GM19395 (cell line): ENCODE results near the gene SPACA5.
"Not testable (repeated sequence)": the region's sequence is repeated elsewhere in the genome, so short reads cannot be mapped to it uniquely, and the experiment has no call there.

Source experiments
- ATAC-seq: cut with Tn5 transposase; IDR thresholded peaks from one replicate; pipeline ENCODE4 v1.9.1; 2021; ENCODE audit warnings: mild to moderate bottlenecking, moderate library complexity; ENCODE audit not compliant: unreplicated experiment

The SPACA5 gene

DNA sequence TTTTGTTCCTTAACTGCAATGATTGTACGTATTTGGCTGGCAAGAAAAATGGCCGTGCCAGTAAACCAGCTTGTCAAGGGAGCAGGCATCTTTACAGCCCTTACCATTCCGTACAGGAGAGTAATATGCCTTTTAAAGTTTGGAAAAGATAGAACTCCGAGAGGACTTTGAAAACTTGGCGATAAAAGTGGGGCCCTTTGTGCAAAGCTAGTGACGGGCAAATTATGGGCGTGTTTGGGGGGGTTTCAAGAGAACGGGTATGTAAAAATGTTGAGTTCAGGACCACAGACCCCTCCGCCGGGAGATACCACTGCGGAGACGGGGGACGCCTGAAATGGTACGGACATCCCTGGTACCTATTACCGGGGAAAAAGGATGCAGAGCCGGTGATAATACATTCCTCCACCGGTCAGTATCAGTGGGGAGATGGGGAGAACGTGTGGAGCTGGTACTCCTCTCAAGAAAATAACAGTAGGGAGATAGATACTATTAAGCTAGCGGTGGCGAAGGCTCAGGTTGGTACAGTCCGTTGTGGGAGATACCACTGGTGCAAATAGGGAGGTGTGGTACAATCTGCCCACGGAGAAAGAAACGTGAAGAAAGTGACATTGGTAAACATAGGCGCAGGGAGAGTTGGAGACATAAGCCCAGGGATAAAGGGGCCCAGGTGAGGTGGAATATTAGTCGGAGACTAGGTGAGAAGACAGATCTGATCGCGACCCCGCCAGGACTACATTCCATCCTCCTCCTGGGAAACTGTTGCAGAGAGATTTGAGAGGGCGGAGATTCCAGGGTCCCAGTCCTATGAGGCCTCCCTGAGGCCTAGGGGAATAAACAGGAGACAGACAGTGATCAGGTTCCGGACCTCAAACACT is 14.5 kb downstream of the SPACA5 start:
- peak; percentile 79 for ATAC-seq

GRCh38 chrX:48022100-48022499 is 15.3 kb downstream of the SPACA5 start:
- ATAC-seq = no peak

DNA sequence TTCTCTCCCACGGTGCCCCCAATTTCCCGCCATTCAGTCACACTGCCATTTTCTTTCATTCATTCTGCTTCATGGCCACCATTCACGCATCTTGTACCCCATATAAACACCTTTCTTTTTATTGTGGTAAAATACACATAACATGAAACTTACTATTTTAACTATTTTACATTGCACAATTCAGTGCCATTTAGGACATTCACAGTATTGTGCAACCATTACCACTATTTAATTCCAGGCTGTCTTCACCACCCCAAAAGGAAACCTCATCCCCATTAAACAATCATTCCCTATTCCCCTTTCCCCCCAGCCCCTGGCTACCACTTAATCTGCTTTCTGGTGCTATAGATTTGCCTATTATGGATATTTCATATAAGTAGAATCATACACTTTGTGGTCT is 15.9 kb downstream of the SPACA5 start:
- ATAC-seq = no peak

DNA sequence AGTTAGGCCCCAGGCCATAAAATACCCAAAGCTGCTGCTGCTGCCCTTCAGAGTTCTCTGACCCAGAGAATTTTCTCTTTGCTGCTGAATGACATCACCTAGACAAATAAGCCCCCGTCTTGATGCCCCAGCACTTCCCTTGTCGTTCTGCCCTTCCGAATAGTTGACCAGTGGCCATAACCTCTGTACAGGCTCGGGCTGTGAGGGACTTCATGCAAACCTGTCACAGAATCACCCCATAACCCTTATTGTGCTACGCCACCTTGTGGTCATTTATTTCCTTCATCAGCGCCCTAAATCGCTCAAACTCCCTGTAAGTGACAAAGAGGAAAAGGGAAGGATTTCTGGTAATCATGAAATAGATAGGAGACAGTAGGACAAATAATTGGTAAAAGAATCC is 18.8 kb downstream of the SPACA5 start:
- peak; percentile 48 for ATAC-seq

- ATAC-seq = not testable (repeated sequence)
These were observed 20.8 kb downstream of the SPACA5 start for GRCh38 chrX:48027545-48027944.

DNA sequence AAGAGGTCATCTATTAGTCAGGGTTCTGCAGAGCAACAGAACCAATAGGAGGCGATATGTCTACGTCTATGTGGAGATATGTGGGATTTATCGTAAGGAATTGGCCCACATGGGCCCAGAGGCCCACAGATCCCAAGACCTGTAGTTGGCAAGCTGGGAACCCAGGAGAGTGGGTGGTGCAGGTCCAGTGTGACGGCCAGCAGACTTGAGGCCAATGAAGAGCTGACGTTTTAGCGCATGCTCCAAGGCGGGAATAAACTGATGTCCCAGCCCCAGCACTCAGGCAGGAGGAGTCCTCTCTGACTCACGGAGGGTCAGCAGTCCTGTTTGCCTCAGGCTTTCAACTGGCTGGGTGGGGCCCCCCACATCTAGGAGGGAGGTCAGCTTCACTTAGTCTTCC is 21.3 kb downstream of the SPACA5 start:
- no peak for ATAC-seq

DNA sequence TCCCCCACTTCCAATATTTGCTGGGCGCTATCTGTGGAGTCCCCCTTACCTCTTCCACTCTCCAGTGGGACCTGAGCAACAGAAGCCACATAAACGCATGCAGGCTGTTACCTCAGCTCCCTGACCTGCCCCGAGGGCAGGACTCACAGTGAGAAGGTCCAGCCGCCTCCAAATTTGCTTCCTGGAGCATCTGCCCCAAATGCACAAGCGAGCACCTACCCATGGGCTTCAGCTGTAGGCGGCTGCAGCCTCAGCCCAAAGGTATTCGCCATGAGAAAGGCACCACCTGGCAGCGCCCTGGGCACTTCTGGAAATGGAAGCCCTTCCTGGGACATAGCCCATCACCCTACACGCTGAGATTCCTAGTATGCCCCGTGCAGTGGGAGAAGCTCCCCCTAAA is 23.4 kb downstream of the SPACA5 start:
- ATAC-seq = no peak

DNA sequence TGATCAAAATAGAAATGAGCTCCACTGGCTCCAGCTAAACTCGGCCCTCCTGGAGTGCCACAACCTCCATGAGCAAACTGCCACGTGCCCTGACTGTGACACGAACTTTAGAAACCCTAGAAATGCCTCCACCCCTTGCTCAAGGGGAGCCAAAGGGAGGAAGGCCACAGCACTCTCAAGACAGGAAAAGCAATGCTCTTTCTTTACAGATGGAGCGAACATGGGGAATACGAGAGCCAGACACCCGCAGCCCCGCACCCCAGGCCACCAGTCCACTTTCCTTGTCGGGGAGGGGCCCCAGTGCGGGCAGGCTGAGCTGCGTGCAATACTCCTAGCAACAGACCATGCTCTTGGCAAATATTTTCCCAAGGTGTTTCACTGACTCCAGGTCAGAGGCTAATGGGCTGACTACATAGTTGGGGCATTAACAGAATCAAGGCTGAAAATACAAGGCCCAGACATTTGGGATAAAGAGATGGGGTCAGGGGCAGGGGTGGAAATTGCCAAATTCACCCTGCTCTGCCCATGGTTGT is 23.9 kb downstream of the SPACA5 start:
- ATAC-seq = not testable (repeated sequence)

GRCh38 chrX:48035891-48036290 is 29.1 kb downstream of the SPACA5 start:
- no peak for ATAC-seq

DNA sequence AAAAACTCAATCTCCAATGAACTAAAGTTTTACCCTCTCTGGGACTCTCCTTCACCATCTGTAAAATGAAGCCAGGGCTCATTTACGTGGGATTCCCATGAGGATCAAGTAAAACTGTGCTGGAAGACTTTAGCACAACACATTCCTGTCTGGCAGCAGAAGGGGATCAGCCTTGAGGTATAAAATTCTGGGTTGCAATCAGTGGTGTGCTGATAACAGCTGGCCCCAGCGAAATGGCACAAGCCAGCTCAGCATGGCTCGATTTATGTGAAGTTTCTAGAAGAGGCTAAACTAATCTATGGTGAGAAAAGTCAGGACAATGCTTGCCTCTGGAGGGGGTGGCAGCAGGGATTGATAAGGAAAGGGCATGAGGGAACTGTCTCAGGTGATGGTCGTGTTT is 36.3 kb downstream of the SPACA5 start:
- ATAC-seq = no peak

DNA sequence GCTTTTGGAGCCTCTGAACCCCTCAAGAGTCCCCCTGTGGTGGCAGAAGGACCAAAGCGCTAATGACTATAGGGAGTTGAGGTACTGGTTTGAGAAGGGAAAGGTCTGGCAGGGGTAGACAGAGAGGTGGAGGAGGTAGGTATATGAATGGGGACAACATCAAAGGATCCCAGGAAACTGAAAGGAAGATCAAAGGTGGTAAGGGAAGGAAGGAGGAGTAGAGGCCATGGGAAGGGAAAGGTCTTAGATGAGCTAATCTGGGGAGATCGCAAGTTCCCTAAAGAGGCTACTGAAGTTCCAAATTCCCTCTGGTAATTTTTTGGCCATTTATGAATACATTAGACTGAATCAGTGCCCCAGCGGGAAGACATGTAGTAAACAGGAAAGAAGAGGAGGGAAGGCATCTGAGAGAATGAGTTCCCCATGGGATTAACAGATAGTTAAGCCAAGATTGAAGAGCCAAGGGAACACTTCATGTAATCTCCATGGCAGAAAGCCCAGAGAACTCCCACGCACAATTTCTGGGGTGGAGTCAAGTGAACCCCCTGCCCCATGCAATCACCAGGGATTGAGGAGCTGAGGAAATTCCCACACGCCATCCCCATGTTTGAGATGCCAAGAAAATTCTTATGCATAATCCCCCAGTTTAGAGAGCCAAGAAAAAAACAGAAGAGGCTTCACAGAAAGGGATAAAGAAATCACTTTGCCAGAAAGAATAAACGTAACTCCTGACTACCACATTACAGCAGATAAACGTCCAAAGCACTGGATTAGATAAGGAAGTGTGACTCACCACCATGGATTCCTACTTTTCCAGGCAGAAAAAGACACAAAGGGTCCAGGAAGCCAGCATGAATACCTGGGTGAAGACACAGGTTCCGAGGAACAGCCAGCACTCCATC is 38.9 kb downstream of the SPACA5 start:
- ATAC-seq = no peak

DNA sequence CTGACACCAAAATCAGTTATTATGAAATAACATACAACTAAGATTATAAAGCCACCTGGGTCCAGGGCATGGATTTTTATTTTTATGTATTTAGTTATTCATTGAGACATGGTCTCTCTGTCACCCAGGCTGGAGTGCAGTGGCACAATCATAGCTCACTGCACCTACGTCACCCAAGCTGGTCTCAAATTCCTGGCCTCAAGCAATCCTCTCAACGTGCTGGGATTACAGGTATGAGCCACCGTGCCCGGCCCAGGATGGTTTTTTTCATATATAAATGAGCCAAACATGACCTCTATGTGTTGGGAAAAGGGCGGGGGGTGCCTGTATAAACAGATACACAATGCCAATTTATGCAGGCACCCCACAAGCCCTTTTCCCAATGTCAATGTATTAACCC is 40.1 kb downstream of the SPACA5 start:
- ATAC-seq = no peak

DNA sequence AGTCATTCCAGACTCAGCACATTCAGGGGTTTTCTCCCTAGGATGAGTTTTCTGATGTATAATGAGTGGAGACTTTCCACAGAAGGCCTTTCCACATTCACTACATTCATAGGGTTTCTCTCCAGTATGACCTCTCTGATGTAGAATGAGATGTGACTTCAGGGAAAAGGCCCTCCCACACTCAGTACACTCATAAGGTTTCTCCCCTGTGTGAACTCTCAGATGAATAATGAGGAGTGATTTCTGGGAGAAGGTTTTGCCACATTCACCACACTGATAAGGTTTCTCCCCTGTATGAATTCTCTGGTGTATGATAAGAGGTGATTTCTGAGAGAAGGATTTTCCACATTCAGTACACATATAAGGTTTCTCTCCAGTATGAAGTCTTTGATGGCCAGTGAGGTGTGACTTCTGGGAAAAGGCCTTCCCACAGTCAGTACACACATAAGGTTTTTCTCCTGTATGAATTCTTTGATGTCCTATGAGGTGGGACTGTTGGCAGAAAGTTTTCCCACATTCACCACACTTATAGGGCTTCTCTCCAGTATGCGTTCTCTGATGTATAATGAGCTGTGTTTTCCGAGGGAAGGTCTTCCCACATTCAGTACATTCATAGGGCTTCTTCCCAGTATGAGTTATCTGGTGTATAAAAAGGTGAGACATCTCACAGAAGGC is 52.0 kb downstream of the SPACA5 start:
- ATAC-seq = no peak

DNA sequence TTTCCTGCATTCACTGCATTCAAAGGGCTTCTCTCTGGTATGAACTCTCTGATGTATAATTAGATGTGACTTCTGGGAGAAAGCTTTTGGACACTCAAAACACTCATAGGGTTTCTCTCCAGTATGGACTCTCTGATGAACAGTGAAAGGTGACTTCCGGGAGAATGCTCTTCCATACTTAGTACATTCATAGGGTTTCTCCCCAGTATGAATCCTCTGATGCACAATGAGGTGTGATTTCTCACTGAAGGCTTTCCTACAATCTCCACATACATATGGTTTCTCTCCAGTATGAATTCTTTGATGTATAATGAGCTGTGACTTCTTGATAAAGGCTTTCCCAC is 52.5 kb downstream of the SPACA5 start:
- ATAC-seq = no peak
